ENCODE results near the gene CALHM3. TPM values are rescaled to one million over a fixed set of nuclear protein-coding genes. Genes with fewer than 3 reads are reported as not detected.

The CALHM3 gene
- total and polyA plus RNA-seq, 2 donors (not counting 3 experiments of a cell fraction or from before 2014, with no cell fraction given): not detected

GRCh38 chr10:103512166-103512565 is 33.1 kb upstream of the CALHM3 start:
- Histone ChIP-seq H3K27ac (ENCODE audit: insufficient read depth, low read depth, low read length) (no peak overlapping the region), H3K9me3 (replicated peaks; ENCODE audit: control insufficient read depth, insufficient read depth, low read length) (no peaks in the 10 kb centered on the region), H2AFZ (ENCODE audit: low read depth, low read length) (no peak overlapping the region), H3K4me2 (ENCODE audit: insufficient read depth, low read length) (no peak overlapping the region), H3K9me1 (replicated peaks; ENCODE audit: control insufficient read depth, extremely low read depth, insufficient read depth, low read length) (no peaks in the 10 kb centered on the region), H3K36me3 (ENCODE audit: control insufficient read depth in 2 of 2, extremely low read depth in 1 of 2, insufficient read depth in 2 of 2, low read length in 2 of 2) (no peaks in the 10 kb centered on the region), H3K9ac (replicated peaks; ENCODE audit: extremely low read depth, insufficient read depth, low read length) (no peak overlapping the region), H3K27me3 (ENCODE audit: control insufficient read depth in 2 of 2, insufficient read depth in 2 of 2, low read length in 2 of 2) (peaks cover 0 to 4% of the 10 kb centered on the region in 2 experiments), H3K4me3 (replicated peaks in 1 of 3; ENCODE audit: insufficient read depth in 1 of 3, low read depth in 1 of 3, low read length in 3 of 3) (no peak overlapping the region), H4K20me1 (replicated peaks; ENCODE audit: control insufficient read depth, extremely low read depth, insufficient read depth, low read length) (no peaks in the 10 kb centered on the region), H3K4me1 (ENCODE audit: control insufficient read depth, extremely low read depth, insufficient read depth, low read length) (peaks cover 8% of the 10 kb centered on the region), H3K79me2 (ENCODE audit: control insufficient read depth, insufficient read depth, low read length) (no peaks in the 10 kb centered on the region)
- dilution Hi-C loops (cut with MboI; ENCODE audit: extremely low pct_ligation_motif_present, low sequenced_read_pairs) (no loop called here), intact Hi-C loops (cut with micrococcal nuclease) (no loop called here)
- ChIA-PET POLR2A (no interaction called here), CTCF (no interaction called here)
- FAIRE-seq: no peak
- no peak for TF ChIP-seq MAX (IDR thresholded peaks at IDR 0.05; ENCODE audit: insufficient read depth, insufficient read length)
- TF ChIP-seq POLR2AphosphoS5 (IDR thresholded peaks at IDR 0.05; ENCODE audit: insufficient read depth, low read depth, low read length): no peak
- no peak for TF ChIP-seq EZH2 (IDR thresholded peaks at IDR 0.05; ENCODE audit: borderline replicate concordance, low read depth, low read length, severe bottlenecking)
- no peak for TF ChIP-seq CTCF (IDR thresholded peaks at IDR 0.05; ENCODE audit: extremely low read depth in 1 of 2, insufficient read depth in 1 of 2, low read depth in 1 of 2, low read length in 2 of 2)
- TF ChIP-seq JUN (IDR thresholded peaks at IDR 0.05; ENCODE audit: borderline replicate concordance, insufficient read depth, insufficient read length, low read depth): no peak
- no peak for TF ChIP-seq FOS (IDR thresholded peaks at IDR 0.05; ENCODE audit: borderline replicate concordance, insufficient read depth, low read length)
- TF ChIP-seq MYC (IDR thresholded peaks at IDR 0.05; ENCODE audit: low read depth, low read length): no peak
- TF ChIP-seq POLR2A (IDR thresholded peaks at IDR 0.05; ENCODE audit: low read depth, low read length): no peak
- no peak for TF ChIP-seq GATA2 (IDR thresholded peaks at IDR 0.05; ENCODE audit: insufficient read depth, insufficient read length, low read depth, low read length)
- no peak for DNase-seq (ENCODE audit: low read depth, low spot score)
- BruUV-seq (replicated peaks): no TSS peak
